Lower leg skin (tissue), 4 donors: ENCODE data around the gene SLC9A9. TPM values are rescaled to one million over a fixed set of nuclear protein-coding genes. Genes with fewer than 3 reads are reported as not detected.

ENCODE experiments used
- DNase-seq, 2 donors: peaks; one replicate each; pipeline ENCODE4 v3.0.0-alpha.2; 2019; ENCODE audit warnings: low spot score in 2 of 2
- H3K4me3 ChIP-seq: fragments of 200-600 bp; sonication (generic); 2 replicates; pipeline ENCODE4 v1.5.1; 2017; ENCODE audit warnings: mild to moderate bottlenecking, low read depth; ENCODE audit not compliant: poor library complexity, severe bottlenecking
- POLR2A ChIP-seq, 2 donors: fragments of 450-650 bp; IDR thresholded peaks; one replicate each; pipeline ENCODE4 v1.6.1; 2016 to 2017; ENCODE audit warnings: antibody characterized with exemption in 2 of 2, mild to moderate bottlenecking in 1 of 2, moderate library complexity in 1 of 2
- WGBS, 2 donors: methylation state at CpG; one replicate each; pipeline ENCODE4 v1.1.5; 2018; 5-methylcytosine and 5-hydroxymethylcytosine counted together
- intact Hi-C: fragments of 100-400 bp; cut with DNase I; formaldehyde crosslinking; loops from one replicate; pipeline ENCODE4 v1.15.0; 2023; ENCODE audit warnings: low total_unique reads
- total RNA-seq, 4 donors: library from RNA; depleted of rRNA; stranded (reverse); fragments of >200 nt; gene quantifications; one replicate each; pipeline ENCODE4 v1.1.0, GENCODE V29; 2016
- TF ChIP-seq, protein P1 (sequence below), 3 donors: fragments of 450-650 bp; IDR thresholded peaks; one replicate each; pipeline ENCODE4 v1.5.1; 2016; ENCODE audit warnings: antibody characterized with exemption in 3 of 3, mild to moderate bottlenecking in 3 of 3, moderate library complexity in 2 of 3

Gene SLC9A9
- total RNA-seq, 4 donors from 2014 or later: 14.6 to 40.8 (median 23.7) TPM

GRCh38 chr3:143650827-143651226 is 197.4 kb downstream of the SLC9A9 start:
- 51 to 53% methylated on average over 1 of the region's 1 CpG for WGBS, 2 donors
- intact Hi-C loops: no loop called here
- no peak overlapping the region for H3K4me3 ChIP-seq
- TF ChIP-seq POLR2A (IDR thresholded peaks at IDR 0.05): no peak
- TF ChIP-seq, protein P1, sequence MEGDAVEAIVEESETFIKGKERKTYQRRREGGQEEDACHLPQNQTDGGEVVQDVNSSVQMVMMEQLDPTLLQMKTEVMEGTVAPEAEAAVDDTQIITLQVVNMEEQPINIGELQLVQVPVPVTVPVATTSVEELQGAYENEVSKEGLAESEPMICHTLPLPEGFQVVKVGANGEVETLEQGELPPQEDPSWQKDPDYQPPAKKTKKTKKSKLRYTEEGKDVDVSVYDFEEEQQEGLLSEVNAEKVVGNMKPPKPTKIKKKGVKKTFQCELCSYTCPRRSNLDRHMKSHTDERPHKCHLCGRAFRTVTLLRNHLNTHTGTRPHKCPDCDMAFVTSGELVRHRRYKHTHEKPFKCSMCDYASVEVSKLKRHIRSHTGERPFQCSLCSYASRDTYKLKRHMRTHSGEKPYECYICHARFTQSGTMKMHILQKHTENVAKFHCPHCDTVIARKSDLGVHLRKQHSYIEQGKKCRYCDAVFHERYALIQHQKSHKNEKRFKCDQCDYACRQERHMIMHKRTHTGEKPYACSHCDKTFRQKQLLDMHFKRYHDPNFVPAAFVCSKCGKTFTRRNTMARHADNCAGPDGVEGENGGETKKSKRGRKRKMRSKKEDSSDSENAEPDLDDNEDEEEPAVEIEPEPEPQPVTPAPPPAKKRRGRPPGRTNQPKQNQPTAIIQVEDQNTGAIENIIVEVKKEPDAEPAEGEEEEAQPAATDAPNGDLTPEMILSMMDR (IDR thresholded peaks at IDR 0.05): no peak
- DNase-seq: no peak

- TF ChIP-seq, protein P1 (IDR thresholded peaks at IDR 0.05): no peak
- no peak for TF ChIP-seq POLR2A (IDR thresholded peaks at IDR 0.05)
- 93 to 97% methylated on average over 2 of the region's 2 CpGs for WGBS, 2 donors
- DNase-seq: no peak
- intact Hi-C loops: no loop called here
- no peak overlapping the region for H3K4me3 ChIP-seq
These were observed 198.1 kb downstream of the SLC9A9 start for GRCh38 chr3:143650120-143650519.

- intact Hi-C loops: no loop called here
- TF ChIP-seq, protein P1 (IDR thresholded peaks at IDR 0.05): no peak
- TF ChIP-seq POLR2A (IDR thresholded peaks at IDR 0.05): no peak
- WGBS, 2 donors: 92 to 93% methylated on average over 7 of the region's 7 CpGs
- DNase-seq: no peak
- H3K4me3 ChIP-seq: no peak overlapping the region
These were observed 199.6 kb downstream of the SLC9A9 start for GRCh38 chr3:143648708-143649107.

DNA sequence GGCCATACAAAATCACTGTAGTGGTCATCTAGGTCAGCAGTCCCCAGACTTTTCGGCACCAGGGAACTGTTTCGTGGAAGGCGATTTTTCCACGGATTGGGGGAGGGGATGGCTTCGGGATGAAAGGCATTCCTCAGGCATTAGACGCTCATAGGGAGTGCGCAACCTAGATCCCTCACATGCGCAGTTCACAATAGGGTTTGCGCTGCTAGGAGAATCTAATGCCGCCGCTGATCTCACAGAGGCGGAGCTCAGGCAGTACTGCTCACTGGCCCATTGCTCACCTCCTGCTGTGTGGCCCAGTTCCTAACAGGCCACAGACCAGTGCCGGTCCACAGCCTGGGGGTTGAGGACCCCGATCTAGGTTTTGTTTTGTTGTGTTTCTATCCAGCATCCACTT is 200.1 kb downstream of the SLC9A9 start:
- no peak for DNase-seq
- intact Hi-C loops: no loop called here
- 96 to 97% methylated on average over 14 of the region's 14 CpGs for WGBS, 2 donors
- TF ChIP-seq, protein P1 (IDR thresholded peaks at IDR 0.05): no peak
- no peak for TF ChIP-seq POLR2A (IDR thresholded peaks at IDR 0.05)
- H3K4me3 ChIP-seq: no peak overlapping the region

- WGBS, 2 donors: 58 to 59% methylated on average over 4 of the region's 4 CpGs
- DNase-seq: peak in 1 of 2 donors; percentile 31
- TF ChIP-seq POLR2A (IDR thresholded peaks at IDR 0.05): no peak
- TF ChIP-seq, protein P1 (IDR thresholded peaks at IDR 0.05): no peak
- H3K4me3 ChIP-seq: no peak overlapping the region
- intact Hi-C loops: no loop called here
These were observed 203.7 kb downstream of the SLC9A9 start for GRCh38 chr3:143644370-143645089.

DNA sequence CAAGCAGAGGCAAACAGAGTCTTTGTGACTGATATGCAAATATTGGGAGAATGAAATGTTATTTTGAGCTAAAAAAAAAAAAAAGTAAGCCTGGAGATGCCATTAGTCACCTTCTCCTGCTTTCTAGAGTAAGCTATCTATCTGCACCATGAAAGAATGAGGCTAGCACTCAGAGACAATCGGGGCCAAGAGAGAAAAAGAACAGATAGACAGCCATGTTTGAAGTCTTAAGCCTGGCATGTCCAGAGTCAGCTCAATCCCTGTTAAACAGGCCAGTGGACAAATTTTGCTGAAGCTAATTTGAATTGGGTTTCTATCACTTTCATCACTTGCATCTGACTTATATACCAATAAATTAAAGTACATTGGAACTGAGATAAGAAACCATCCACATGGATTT is 204.4 kb downstream of the SLC9A9 start:
- intact Hi-C loops: no loop called here
- no peak for TF ChIP-seq POLR2A (IDR thresholded peaks at IDR 0.05)
- TF ChIP-seq, protein P1 (IDR thresholded peaks at IDR 0.05): no peak
- no peak overlapping the region for H3K4me3 ChIP-seq
- no peak for DNase-seq
- WGBS, 2 donors: 94 to 96% methylated on average over 1 of the region's 1 CpG
